SK-N-SH treated with all-trans-retinoic acid at 6 μM for 48 hours (cell line): ENCODE data around the gene RTN4RL1.

Experiments used
- ZFP3 ChIP-seq: fragments of 250-450 bp; sonication (Bioruptor Pico); IDR thresholded peaks from 2 replicates; pipeline ENCODE4 v1.5.0; 2020; ENCODE audit warnings: mild to moderate bottlenecking, moderate library complexity
- ZFP30 ChIP-seq: fragments of 450-650 bp; formaldehyde crosslinking; IDR thresholded peaks from 2 replicates; pipeline ENCODE4 v1.5.0; 2022; ENCODE audit warnings: mild to moderate bottlenecking, moderate library complexity
- ZNF70 ChIP-seq: fragments of 450-650 bp; formaldehyde crosslinking; IDR thresholded peaks from 2 replicates; pipeline ENCODE4 v1.5.0; 2020; ENCODE audit warnings: mild to moderate bottlenecking, moderate library complexity
- TF ChIP-seq, protein P1 (sequence below): fragments of 250-450 bp; sonication (Bioruptor Pico); IDR thresholded peaks from 2 replicates; pipeline ENCODE4 v1.5.0; 2020; ENCODE audit warnings: mild to moderate bottlenecking, moderate library complexity

- TF ChIP-seq, protein P1, sequence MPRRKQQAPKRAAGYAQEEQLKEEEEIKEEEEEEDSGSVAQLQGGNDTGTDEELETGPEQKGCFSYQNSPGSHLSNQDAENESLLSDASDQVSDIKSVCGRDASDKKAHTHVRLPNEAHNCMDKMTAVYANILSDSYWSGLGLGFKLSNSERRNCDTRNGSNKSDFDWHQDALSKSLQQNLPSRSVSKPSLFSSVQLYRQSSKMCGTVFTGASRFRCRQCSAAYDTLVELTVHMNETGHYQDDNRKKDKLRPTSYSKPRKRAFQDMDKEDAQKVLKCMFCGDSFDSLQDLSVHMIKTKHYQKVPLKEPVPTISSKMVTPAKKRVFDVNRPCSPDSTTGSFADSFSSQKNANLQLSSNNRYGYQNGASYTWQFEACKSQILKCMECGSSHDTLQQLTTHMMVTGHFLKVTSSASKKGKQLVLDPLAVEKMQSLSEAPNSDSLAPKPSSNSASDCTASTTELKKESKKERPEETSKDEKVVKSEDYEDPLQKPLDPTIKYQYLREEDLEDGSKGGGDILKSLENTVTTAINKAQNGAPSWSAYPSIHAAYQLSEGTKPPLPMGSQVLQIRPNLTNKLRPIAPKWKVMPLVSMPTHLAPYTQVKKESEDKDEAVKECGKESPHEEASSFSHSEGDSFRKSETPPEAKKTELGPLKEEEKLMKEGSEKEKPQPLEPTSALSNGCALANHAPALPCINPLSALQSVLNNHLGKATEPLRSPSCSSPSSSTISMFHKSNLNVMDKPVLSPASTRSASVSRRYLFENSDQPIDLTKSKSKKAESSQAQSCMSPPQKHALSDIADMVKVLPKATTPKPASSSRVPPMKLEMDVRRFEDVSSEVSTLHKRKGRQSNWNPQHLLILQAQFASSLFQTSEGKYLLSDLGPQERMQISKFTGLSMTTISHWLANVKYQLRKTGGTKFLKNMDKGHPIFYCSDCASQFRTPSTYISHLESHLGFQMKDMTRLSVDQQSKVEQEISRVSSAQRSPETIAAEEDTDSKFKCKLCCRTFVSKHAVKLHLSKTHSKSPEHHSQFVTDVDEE (CRISPR knock-in tag): no peak
- TF ChIP-seq ZFP3 (CRISPR knock-in tag) (no peak), ZFP30 (no peak), ZNF70 (CRISPR knock-in tag) (no peak)
These were observed 64.6 kb downstream of the RTN4RL1 start for GRCh38 chr17:1960545-1960912.
